IMR-90 (cell line): Measurements from ENCODE around the gene EPHA2. TPM values are rescaled to one million over a fixed set of nuclear protein-coding genes. Genes with fewer than 3 reads are reported as not detected.
A peak's percentile ranks its signal among the peaks of the same experiment; 100 is the strongest.

Experiments used
- ATAC-seq: fragments of 200-7000 bp; cut with Tn5 transposase; 2 replicates; pipeline ENCODE4 v1.9.1; 2020; ENCODE audit warnings: low read depth, mild to moderate bottlenecking, moderate library complexity
- BruUV-seq: library from RNA; stranded (reverse); fragments of 400-500 nt; replicated peaks from 2 replicates; lab custom pipeline; 2021; lab: Mats Ljungman, UMichigan
- CTCF ChIA-PET: fragments of 300-600 bp; formaldehyde crosslinking; extraction: SDS; loops from one replicate; lab custom pipeline; 2021; ENCODE audit warnings: antibody characterized with exemption; lab: Yijun Ruan, JAX
- POLR2A ChIA-PET: fragments of 300-600 bp; sonication (Branson Sonifier 250); formaldehyde crosslinking; loops from one replicate; lab custom pipeline; 2022; ENCODE audit warnings: antibody characterized with exemption; ENCODE audit not compliant: unreplicated experiment; lab: Charles Lee
- DNase-seq: peaks from one replicate; pipeline ENCODE4 v3.0.0; 2013
- H2AFZ ChIP-seq: replicated peaks from 2 replicates; pipeline ENCODE3; 2013; ENCODE audit warnings: low read length, mild to moderate bottlenecking; ENCODE audit not compliant: poor library complexity
- H2AK5ac ChIP-seq: 2 replicates; pipeline ENCODE4 v1.6.1; 2013; ENCODE audit warnings: low read depth, low read length, inconsistent platforms
- H2AK9ac ChIP-seq: replicated peaks from 2 replicates; pipeline ENCODE3; 2013; ENCODE audit warnings: mild to moderate bottlenecking, low read depth, low read length, moderate library complexity; ENCODE audit not compliant: poor library complexity
- H2BK120ac ChIP-seq: 2 replicates; pipeline ENCODE4 v1.6.1; 2013; ENCODE audit warnings: low read depth, low read length, inconsistent platforms
- H2BK15ac ChIP-seq: 3 replicates; pipeline ENCODE4 v1.6.1; 2013; ENCODE audit warnings: low read depth, low read length, inconsistent platforms
- H2BK20ac ChIP-seq: 2 replicates; pipeline ENCODE4 v1.6.1; 2013; ENCODE audit warnings: low read depth, mild to moderate bottlenecking, inconsistent platforms, low read length, moderate library complexity
- H2BK5ac ChIP-seq: 2 replicates; pipeline ENCODE4 v1.6.1; 2013; ENCODE audit warnings: mild to moderate bottlenecking, low read depth, low read length, inconsistent platforms; ENCODE audit not compliant: poor library complexity, severe bottlenecking
- H3K14ac ChIP-seq: replicated peaks from 2 replicates; pipeline ENCODE4 v1.6.1; 2013; ENCODE audit warnings: low read depth, low read length, inconsistent platforms
- H3K18ac ChIP-seq: 2 replicates; pipeline ENCODE4 v1.6.1; 2013; ENCODE audit warnings: low read depth, low read length, control low read depth
- H3K23ac ChIP-seq: 2 replicates; pipeline ENCODE4 v1.6.1; 2013; ENCODE audit warnings: low read depth, low read length, inconsistent platforms
- H3K27ac ChIP-seq: 2 replicates; pipeline ENCODE4 v1.5.1; 2013; ENCODE audit warnings: mild to moderate bottlenecking, control low read depth, low read length; ENCODE audit not compliant: insufficient read depth
- H3K27me3 ChIP-seq: 2 replicates; pipeline ENCODE4 v1.6.1; 2013; ENCODE audit warnings: low read length; ENCODE audit not compliant: control insufficient read depth, insufficient read depth
- H3K36me3 ChIP-seq: 2 replicates; pipeline ENCODE4 v1.6.1; 2013; ENCODE audit warnings: low read length, mixed read lengths; ENCODE audit not compliant: control insufficient read depth, insufficient read depth
- H3K4ac ChIP-seq: 2 replicates; pipeline ENCODE4 v1.6.1; 2013; ENCODE audit warnings: low read depth, low read length, inconsistent platforms
- H3K4me1 ChIP-seq: 2 replicates; pipeline ENCODE4 v1.6.1; 2013; ENCODE audit warnings: low read length, mixed read lengths; ENCODE audit not compliant: control insufficient read depth, insufficient read depth
- H3K4me2 ChIP-seq: 2 replicates; pipeline ENCODE4 v1.6.1; 2013; ENCODE audit warnings: low read depth, mild to moderate bottlenecking, control low read depth, low read length, moderate library complexity
- H3K4me3 ChIP-seq: 2 replicates; pipeline ENCODE4 v1.5.1; 2013; ENCODE audit warnings: low read depth, mild to moderate bottlenecking, control low read depth, low read length, moderate library complexity; ENCODE audit not compliant: insufficient read depth
- H3K56ac ChIP-seq: 2 replicates; pipeline ENCODE4 v1.6.1; 2013; ENCODE audit warnings: low read length, inconsistent platforms; ENCODE audit not compliant: insufficient read depth; ENCODE audit errors: extremely low read depth
- H3K79me1 ChIP-seq, 2 experiments: 2 replicates each; pipeline ENCODE4 v1.6.1; 2013; ENCODE audit warnings: low read length in 2 of 2, inconsistent platforms in 1 of 2, low read depth in 1 of 2
- H3K9ac ChIP-seq: 2 replicates; pipeline ENCODE4 v1.6.1; 2013; ENCODE audit warnings: low read depth, low read length, control low read depth
- H3K9me1 ChIP-seq: 2 replicates; pipeline ENCODE4 v1.6.1; 2013; ENCODE audit warnings: low read length, inconsistent platforms; ENCODE audit not compliant: insufficient read depth
- H3K9me3 ChIP-seq: 2 replicates; pipeline ENCODE4 v1.6.1; 2013; ENCODE audit warnings: low read length; ENCODE audit not compliant: control insufficient read depth, insufficient read depth
- H4K20me1 ChIP-seq: 2 replicates; pipeline ENCODE4 v1.6.1; 2013; ENCODE audit warnings: low read length, inconsistent platforms; ENCODE audit not compliant: insufficient read depth
- H4K5ac ChIP-seq: 2 replicates; pipeline ENCODE4 v1.6.1; 2013; ENCODE audit warnings: mild to moderate bottlenecking, low read depth, low read length, control low read depth
- H4K8ac ChIP-seq, 2 experiments: 2 replicates each; pipeline ENCODE4 v1.6.1; 2013; ENCODE audit warnings: low read depth in 2 of 2, low read length in 2 of 2, control low read depth in 1 of 2, inconsistent platforms in 1 of 2
- H4K91ac ChIP-seq: 2 replicates; pipeline ENCODE4 v1.6.1; 2013; ENCODE audit warnings: low read depth, low read length, inconsistent platforms; ENCODE audit not compliant: insufficient read depth
- BHLHE40 ChIP-seq: fragments of 150-350 bp; IDR thresholded peaks from 2 replicates; pipeline ENCODE4 v1.6.1; 2016; ENCODE audit warnings: mild to moderate bottlenecking, low read depth, low read length
- CEBPB ChIP-seq: IDR thresholded peaks from 2 replicates; pipeline ENCODE4 v1.6.1; 2012; ENCODE audit warnings: low read depth, low read length, improper control_type of control experiment
- CHD1 ChIP-seq: IDR thresholded peaks from 2 replicates; pipeline ENCODE4 v1.6.1; 2012; ENCODE audit warnings: low read depth, low read length, improper control_type of control experiment
- CTCF ChIP-seq: conservative IDR thresholded peaks from 2 replicates; pipeline ENCODE4 v1.5.1; 2012; ENCODE audit warnings: mild to moderate bottlenecking, low read depth, low read length, improper control_type of control experiment
- ELK1 ChIP-seq: fragments of 150-350 bp; IDR thresholded peaks from 2 replicates; pipeline ENCODE4 v1.6.1; 2016; ENCODE audit warnings: low read depth, mild to moderate bottlenecking, low read length, moderate library complexity, borderline replicate concordance
- FOS ChIP-seq: fragments of 150-350 bp; IDR thresholded peaks from 2 replicates; pipeline ENCODE4 v1.6.1; 2016; ENCODE audit warnings: low read depth, low read length
- MAFK ChIP-seq: IDR thresholded peaks from 2 replicates; pipeline ENCODE4 v1.6.1; 2012; ENCODE audit warnings: low read depth, low read length, improper control_type of control experiment
- MAZ ChIP-seq: IDR thresholded peaks from 2 replicates; pipeline ENCODE4 v1.6.1; 2012; ENCODE audit warnings: low read depth, mild to moderate bottlenecking, low read length, improper control_type of control experiment, moderate library complexity, borderline replicate concordance
- MXI1 ChIP-seq: IDR thresholded peaks from 2 replicates; pipeline ENCODE4 v1.6.1; 2012; ENCODE audit warnings: low read depth, mild to moderate bottlenecking, low read length, moderate library complexity, borderline replicate concordance
- NFE2L2 ChIP-seq: fragments of 150-350 bp; IDR thresholded peaks from 2 replicates; pipeline ENCODE4 v1.6.1; 2016; ENCODE audit warnings: low read depth, mild to moderate bottlenecking, low read length
- POLR2A ChIP-seq: IDR thresholded peaks from 2 replicates; pipeline ENCODE4 v1.6.1; 2012; ENCODE audit warnings: mild to moderate bottlenecking, low read depth, low read length
- RAD21 ChIP-seq: IDR thresholded peaks from 2 replicates; pipeline ENCODE4 v1.6.1; 2012; ENCODE audit warnings: low read length, improper control_type of control experiment
- RCOR1 ChIP-seq: IDR thresholded peaks from 2 replicates; pipeline ENCODE4 v1.6.1; 2012; ENCODE audit warnings: mild to moderate bottlenecking, low read length, improper control_type of control experiment; ENCODE audit not compliant: insufficient replicate concordance
- RFX5 ChIP-seq: IDR thresholded peaks from 2 replicates; pipeline ENCODE4 v1.8.0; 2012; ENCODE audit warnings: low read depth, mild to moderate bottlenecking, low read length, moderate library complexity
- SMC3 ChIP-seq: fragments of 150-350 bp; IDR thresholded peaks from 2 replicates; pipeline ENCODE4 v1.6.1; 2016; ENCODE audit warnings: low read depth, mild to moderate bottlenecking, antibody characterized with exemption, low read length, moderate library complexity
- USF2 ChIP-seq: fragments of 150-350 bp; IDR thresholded peaks from 2 replicates; pipeline ENCODE4 v1.6.1; 2017; ENCODE audit warnings: mild to moderate bottlenecking, antibody characterized with exemption, low read length, low read depth
- WGBS, 2 experiments: methylation state at CpG; one replicate each; pipeline versions ENCODE4 v1.1.5 to v1.1.7; 2013; ENCODE audit warnings: missing lambda C conversion rate in 2 of 2; ENCODE audit not compliant: insufficient read length in 1 of 2; ENCODE audit errors: extremely low coverage in 2 of 2; 5-methylcytosine and 5-hydroxymethylcytosine counted together
- dilution Hi-C: fragments of 300-500 bp; cut with HindIII; formaldehyde crosslinking; loops from one replicate; pipeline ENCODE4 v1.14.3; 2018; ENCODE audit warnings: low sequenced_read_pairs; ENCODE audit not compliant: unreplicated experiment
- in situ Hi-C: fragments of 300-500 bp; cut with MboI; formaldehyde crosslinking; loops from 3 replicates; pipeline ENCODE4 v1.14.3; 2019; ENCODE audit warnings: low sequenced_read_pairs, inconsistent platforms, mixed read lengths
- intact Hi-C: fragments of 100-400 bp; cut with micrococcal nuclease; formaldehyde crosslinking; loops from 2 replicates; pipeline ENCODE4 v1.10.0; 2022
- polyA plus RNA-seq, 3 experiments: library from polyadenylated mRNA; depleted of rRNA; stranded (reverse); fragments of >200 nt; gene quantifications; 2 replicates each; pipeline ENCODE4 v1.2.3, GENCODE V29; 2012; ENCODE audit warnings: low replicate concordance in 1 of 3
- total RNA-seq: library from RNA; depleted of rRNA; stranded (reverse); fragments of >200 nt; gene quantifications from 2 replicates; pipeline ENCODE4 v1.2.3, GENCODE V29; 2012

Gene EPHA2
- total and polyA plus RNA-seq, 2 of the 4 experiments (the other 2 are of a cell fraction), result 24.0 to 72.6 TPM

GRCh38 chr1:16093611-16094010, 62.3 kb downstream of the EPHA2 start:
- Histone ChIP-seq H3K36me3 (no peaks in the 10 kb centered on the region), H2AK5ac (no peak overlapping the region), H4K8ac (no peak overlapping the region), H3K4me3 (no peak overlapping the region), H3K4ac (no peak overlapping the region), H2BK20ac (no peak overlapping the region), H3K27me3 (peaks cover 7% of the 10 kb centered on the region; the same call in 1 of the 2 replicates), H3K23ac (no peak overlapping the region), H3K9me1 (no peaks in the 10 kb centered on the region), H4K20me1 (no peaks in the 10 kb centered on the region), H3K14ac (no peak overlapping the region), H3K27ac (no peak overlapping the region), H3K56ac (no peak overlapping the region), H3K4me1 (peaks cover 8% of the 10 kb centered on the region), H4K5ac (peak overlapping the region; percentile 35; the same call in 1 of the 2 replicates), H3K4me2 (no peak overlapping the region), H2BK120ac (no peak overlapping the region), H3K18ac (no peak overlapping the region), H2BK5ac (no peak overlapping the region), H2AFZ (peak overlapping the region; percentile 58), H3K9me3 (no peaks in the 10 kb centered on the region), H3K79me1 (no peaks in the 10 kb centered on the region), H2AK9ac (no peak overlapping the region), H3K9ac (no peak overlapping the region), H2BK15ac (no peak overlapping the region), H4K91ac (no peak overlapping the region)
- in situ Hi-C loops, result no loop called here
- DNase-seq (no peak), ATAC-seq (peak; percentile 24; the same call in 1 of the 2 replicates)
- TF ChIP-seq MXI1 (no peak), RAD21 (no peak), MAFK (no peak), ELK1 (no peak), POLR2A (no peak), NFE2L2 (no peak), CTCF (no peak), RCOR1 (no peak), USF2 (no peak), FOS (no peak), SMC3 (no peak), CHD1 (no peak), BHLHE40 (no peak), CEBPB (no peak), RFX5 (no peak), MAZ (no peak)
- WGBS, 2 experiments, result 67% methylated on average over 5 of the region's 9 CpGs; no CpG with 5 or more reads in 1 of the 2 experiments
- POLR2A ChIA-PET, result no interaction called here
- CTCF ChIA-PET, result no interaction called here
- dilution Hi-C loops, result no loop called here
- no TSS peak for BruUV-seq
- intact Hi-C loops, result no loop called here
